HG03108 (cell line): ENCODE results near the gene SLC4A2.

Source experiments
- ATAC-seq: cut with Tn5 transposase; IDR thresholded peaks from one replicate; pipeline ENCODE4 v1.9.1; 2021; ENCODE audit warnings: moderate library complexity; ENCODE audit not compliant: unreplicated experiment

The SLC4A2 gene

DNA sequence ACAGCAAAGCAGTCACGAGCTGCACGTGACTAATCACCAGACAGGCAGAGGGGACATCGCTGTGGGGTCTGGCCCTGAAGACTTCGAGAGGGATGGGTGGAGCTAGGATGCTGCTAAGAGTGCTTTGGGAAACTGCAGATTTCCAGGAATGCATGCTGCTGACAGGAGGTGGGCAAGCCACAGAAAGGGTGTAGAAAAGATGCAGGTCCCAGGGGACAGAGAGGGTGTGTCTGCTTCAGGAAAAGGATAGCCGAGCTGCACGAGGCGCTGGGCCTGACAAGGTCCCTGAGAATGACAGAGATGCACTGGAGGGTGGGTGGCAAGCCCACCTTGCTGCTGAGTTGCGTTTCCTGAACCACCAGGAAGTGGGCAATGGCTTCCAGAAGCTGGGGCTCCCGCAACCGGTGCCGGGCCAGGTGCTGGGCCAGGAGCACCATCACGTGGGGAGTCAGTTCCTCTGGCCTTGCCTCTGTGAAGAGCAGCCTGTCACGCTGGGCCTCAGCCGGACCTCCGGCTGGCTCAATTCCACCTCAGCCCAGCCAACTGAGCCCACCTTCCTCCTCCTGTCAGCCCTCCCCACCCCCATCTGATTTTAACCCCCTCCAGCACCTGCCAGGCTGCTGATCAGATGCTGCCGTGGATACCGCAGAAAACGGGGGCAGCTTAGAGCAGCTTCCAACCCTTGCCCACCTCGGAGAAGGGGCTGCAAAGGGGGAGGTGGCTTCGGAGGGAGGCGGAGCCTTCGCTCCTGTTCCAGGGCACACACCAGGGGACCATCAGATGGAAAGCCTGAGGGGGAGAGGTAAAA is 19.0 kb downstream of the SLC4A2 start:
- ATAC-seq: no peak

DNA sequence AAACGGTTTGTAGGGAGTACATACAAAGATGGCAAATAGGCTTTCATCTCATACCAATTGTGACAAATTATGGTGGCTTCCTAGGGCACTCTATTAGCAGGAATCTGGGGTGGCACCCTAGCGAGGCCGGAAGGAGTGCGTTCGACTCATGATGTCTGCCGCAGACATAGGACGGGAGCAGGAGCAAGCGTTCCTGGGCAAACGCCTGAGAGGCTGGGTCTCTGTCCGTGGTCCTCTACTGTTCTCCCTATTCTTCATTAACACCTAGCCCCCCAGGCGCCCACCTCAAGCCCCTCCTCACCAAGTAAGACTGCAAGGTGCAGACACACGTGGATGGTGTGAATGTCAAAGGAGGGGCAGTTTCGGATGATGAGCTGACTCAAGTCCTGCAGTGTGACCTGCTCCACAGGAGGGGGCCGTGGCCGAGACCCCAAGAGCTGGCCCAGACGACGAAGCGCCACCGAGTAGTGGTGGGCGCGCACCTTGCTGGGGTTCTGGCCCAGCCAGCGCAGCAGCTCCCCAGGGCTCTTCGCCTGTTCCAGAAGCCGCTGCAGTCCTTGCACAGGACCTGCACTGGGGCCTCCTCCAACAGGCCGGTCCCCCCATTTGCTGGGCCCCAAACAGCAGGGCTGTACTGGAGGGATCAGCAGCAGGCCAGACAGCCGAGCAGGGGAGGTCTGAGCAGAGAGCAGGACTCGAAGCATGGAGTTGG is 20.0 kb downstream of the SLC4A2 start:
- ATAC-seq: no peak

DNA sequence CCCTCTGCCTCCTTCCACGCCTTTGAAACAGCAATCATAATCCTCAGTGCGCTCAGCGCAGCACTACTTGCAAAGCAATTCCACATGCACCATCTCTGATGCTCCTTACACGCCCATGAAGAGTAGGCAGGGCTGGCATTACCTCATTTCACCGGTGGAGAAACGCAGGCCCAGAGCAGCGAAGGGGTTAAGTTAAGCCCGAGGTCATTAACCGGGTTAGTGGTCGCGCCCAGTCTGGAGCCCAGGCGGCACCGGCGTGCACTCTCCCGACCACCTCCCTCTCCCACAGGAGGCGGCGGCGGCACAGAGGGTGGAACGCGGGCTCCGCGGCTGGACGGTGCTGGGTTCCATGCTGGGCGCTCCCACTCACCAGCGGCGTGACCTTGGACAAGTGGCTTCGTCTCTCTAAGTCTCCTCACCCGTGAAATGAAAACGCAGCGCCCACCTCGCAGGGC is 20.7 kb downstream of the SLC4A2 start:
- ATAC-seq: no peak

DNA sequence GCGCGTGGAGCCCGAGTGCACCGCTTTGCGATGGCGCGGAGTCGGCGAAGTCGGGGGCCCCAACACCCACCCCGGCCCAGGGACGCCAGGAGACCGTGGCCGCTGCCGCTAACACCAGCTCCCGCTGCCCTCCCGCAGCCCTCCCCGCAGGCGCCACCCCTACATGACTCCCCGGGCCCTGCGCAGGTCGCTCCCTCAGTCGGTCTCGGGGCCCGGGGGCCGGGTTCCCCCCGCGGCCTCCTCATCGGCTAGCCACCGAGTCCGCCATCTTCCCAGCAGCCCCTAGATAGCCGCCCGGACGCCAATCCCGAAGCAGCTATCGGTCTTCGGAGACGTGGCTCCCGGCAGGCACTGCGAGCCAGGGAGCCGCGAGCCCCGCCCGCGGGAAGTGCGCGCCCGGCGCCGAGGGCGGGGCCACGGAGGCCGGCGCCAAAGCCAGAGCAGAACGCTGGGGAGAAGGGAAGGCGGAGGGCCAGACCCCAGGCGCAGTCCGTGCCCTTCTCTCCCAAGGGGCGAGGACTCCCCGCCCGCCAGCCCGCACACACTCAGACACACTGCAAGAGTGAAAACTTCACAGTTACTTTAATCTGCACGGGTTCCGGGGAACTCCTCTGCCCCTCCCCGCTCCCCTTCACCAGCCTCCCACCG is 21.3 kb downstream of the SLC4A2 start, which contains the start of gene FASTK:
FASTK (minus strand) TSS at position 288 of the 648 bp plus-strand sequence; CDS start at position 245, 43 bp downstream.
- ATAC-seq: peak; percentile 72

DNA sequence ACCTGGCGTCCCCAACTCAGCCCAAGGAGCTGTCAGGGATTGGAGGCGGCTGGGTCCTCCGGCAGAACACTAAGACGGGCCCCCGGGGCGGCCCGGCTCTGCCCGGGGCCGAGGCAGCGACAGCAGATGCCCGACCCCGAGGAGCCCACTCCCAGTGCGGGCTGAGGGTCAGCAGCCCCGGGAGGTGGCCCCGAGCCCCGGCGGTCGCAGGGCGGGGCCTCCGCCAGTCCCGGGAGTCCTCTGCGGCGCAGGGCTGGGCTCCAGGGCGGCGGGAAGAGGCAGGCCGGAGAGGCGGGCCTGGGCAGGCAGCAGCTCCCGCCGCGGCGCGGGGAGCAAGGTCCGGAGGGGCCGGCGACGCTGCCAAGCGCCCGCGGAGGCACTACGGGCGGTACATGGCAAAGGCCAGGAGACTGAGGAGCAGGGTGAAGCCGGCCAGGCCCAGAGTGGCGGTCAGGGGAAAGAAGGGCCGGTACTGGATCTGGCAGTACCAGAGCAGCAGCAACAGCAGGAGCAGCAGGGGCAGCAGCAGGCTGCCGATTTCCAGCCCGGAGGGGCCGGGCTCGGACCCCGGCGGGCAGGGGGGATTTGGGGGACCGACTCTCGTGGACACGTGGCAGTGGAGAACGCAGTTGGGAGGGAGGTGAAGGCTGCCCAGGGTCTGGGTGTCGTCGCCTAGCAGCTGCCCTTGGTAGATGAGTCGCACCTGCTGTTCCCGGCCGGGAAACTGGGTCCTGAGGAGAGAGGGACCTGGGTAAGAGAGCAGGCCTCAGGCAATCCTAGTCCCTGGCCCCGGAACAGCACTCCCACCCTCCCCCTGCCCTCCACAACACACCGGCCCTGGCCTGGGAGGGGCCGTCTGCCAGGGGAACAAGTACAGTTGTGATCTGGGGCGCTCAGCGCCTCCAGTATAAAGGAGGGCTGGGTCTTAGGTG is 22.0 kb downstream of the SLC4A2 start:
- no peak for ATAC-seq

DNA sequence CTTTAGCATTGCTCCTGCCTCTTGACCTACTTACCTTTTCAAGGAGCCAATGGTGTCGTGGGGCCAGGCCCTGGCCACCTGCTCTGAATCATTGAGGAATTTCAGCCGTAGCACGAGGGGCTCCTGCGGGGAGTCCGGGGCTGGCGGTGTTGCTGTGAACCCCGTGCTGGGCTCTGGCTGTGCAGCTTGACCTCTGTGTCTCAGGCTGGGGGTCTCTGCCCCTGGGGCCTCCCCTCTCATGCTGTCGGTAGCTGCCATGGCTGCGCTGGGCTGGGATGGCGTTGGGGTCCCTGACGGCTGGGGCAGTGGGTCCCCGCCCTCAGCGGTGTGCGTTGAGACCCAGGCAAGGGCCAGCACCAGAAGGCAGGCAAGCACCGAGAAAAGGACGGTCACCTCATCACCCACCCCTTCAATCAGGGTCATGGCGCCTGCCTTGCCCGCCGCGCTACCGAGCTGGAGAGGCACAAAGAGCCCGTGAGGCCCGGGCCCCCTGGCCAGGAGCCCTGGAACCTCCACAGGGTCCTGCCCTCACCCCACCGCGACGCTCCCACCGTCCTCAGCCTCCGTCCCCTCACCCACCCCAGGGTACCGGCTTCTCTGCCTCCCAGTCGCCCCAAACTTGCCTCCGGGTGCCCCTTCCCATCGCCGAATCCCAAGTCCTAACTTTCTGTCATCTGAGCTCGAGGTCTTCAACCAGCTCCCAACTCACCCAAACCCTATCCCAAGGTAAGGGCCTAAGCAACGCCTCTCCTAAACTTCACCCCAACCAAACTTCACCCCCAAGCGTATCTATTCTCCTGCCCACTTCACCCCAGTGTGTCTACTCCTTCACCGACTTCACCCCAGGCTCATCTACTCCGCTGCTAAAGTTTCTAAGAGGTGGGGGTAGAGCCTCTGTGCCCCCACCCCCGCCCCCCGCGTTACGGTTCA is 23.0 kb downstream of the SLC4A2 start:
- no peak for ATAC-seq

DNA sequence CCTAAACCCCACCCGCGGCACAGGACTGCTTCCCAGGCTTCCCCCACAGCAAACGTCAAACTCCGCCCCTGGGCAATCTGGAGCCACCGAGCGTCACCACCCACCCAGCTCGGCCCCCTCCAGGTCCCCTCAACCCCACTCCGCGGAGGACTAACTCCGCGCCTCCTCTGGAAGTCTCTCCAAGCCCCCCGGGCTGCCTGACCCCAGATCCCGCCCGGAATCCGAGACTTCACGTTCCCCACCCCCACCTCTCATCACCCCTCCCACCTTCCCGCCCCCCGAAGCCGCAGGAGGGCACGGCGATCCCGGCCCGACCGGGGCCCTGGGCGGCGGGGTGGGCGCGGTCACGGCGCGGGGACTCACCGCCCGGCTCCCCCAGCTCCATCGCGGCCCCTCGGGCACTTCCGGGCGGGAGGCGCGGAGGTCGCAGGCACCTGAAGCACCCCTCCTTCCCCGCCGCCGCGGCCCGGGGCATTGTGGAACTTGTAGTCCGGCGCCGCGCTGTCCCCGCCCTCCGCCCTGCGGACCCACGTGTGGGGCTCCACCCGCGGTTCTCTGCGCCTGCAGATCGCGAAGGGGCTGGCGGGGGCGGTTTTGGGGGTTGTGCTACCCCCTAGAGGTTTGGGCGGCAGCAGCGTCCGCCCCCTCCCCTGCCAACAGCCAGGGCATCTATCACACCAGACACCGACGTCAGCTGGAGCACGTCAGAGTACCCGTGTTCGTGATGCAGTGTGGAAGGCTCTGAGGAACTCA is 23.9 kb downstream of the SLC4A2 start, which contains the start of gene TMUB1:
TMUB1 (minus strand) TSS at position 423 of the 753 bp plus-strand sequence. CDS start 930 bp downstream, outside the sequence.
- ATAC-seq: peak; percentile 39

DNA sequence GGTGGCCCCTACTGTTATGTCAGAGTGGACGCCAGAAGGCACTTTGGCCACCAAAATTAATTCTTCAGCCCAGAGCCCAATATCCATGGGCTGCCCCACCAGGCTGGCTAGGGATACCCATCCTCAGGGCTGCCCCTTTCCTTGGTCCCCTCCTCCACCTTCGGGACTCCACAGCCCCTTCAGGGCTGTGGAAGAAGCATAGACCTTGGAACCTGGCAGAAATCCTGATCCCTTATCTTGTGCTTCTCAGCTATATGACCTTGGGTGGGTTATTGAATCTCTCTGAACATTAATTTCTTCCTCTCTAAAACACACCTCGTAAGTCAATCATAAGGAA is 24.4 kb downstream of the SLC4A2 start:
- ATAC-seq: no peak

DNA sequence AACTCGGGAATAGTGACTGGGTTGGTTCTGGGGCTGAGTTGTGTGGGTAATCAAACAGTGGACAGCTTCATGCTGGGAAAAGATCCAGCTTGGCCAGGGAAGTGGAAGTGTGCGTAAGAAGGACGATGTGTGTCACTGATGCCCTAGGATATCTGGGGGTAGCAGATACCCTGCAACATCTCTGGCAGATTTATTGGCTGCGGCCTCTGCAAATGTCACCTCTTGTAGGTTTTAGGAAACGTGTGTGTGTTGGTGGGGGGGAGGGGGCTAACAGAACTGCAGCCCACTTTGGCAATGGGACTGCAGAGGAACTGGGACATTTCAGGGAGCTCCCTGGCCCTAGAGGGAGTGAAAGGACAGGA is 25.9 kb downstream of the SLC4A2 start:
- no peak for ATAC-seq

DNA sequence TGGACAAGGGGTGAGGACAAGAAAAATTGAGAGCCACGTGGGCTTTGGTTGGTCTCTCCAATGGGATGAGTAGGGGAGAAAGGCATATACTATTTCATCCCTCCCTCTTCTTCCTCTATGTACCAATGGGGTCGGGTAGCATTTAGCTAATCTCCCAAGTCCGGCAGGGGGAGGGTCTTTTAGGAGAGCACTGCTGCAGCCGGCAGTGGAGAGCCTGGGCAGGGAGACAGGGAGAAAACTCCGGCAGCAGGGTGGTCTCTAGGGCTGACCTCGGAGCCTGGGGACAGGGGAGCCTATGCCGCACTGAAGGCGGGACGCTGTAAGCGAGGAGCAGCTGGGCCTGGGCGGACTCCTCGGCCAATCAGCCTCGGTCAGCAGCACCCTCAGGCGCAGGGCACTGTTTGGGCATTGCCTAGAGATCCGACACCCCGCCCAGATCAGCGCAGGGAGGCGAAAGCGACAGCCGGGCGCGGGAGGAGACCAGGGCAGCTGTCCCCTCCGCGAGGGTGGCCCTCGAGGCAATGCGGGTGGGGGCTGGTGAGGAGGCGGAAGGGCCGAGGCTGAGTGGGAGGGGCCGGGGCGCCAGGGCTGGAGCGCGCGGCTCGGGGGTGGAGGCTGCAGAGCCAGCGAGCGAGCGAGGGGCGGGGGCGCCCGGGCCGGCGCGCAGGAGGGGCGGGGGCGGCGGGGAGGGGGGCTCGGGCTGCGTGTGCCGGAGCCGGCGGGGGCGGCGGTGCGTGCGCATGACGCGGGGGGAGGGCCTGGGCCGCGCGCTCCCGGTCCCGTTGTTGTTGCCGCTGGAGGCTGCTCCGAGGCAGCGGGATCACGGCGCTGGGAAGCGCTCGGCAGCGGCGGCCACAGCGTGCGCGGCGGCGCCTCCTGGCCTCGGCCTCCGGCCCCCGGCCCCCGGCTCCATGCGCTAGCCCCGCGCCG is 26.6 kb downstream of the SLC4A2 start, which contains the start of gene AGAP3:
AGAP3 (plus strand) TSS at position 785 of the 930 bp plus-strand sequence. CDS start 267 bp downstream, outside the sequence.
- peak; percentile 37 for ATAC-seq

DNA sequence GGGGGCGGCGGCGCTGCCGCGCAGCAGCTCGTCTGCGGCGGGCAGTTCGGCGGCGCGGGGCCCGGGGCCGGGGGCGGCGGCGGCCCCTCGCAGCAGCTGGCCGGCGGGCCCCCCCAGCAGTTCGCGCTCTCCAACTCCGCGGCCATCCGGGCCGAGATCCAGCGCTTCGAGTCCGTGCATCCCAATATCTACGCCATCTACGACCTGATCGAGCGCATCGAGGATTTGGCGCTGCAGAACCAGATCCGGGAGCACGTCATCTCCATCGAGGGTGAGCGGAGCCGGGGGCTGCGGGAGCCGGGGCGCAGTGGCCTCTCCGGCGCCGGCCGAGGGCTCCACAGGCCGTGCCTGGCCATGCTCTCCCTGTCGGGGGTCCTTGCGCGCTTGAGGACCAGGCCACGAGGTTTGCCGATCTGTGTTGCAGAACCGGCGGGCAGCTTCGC is 27.4 kb downstream of the SLC4A2 start:
- ATAC-seq: no peak

DNA sequence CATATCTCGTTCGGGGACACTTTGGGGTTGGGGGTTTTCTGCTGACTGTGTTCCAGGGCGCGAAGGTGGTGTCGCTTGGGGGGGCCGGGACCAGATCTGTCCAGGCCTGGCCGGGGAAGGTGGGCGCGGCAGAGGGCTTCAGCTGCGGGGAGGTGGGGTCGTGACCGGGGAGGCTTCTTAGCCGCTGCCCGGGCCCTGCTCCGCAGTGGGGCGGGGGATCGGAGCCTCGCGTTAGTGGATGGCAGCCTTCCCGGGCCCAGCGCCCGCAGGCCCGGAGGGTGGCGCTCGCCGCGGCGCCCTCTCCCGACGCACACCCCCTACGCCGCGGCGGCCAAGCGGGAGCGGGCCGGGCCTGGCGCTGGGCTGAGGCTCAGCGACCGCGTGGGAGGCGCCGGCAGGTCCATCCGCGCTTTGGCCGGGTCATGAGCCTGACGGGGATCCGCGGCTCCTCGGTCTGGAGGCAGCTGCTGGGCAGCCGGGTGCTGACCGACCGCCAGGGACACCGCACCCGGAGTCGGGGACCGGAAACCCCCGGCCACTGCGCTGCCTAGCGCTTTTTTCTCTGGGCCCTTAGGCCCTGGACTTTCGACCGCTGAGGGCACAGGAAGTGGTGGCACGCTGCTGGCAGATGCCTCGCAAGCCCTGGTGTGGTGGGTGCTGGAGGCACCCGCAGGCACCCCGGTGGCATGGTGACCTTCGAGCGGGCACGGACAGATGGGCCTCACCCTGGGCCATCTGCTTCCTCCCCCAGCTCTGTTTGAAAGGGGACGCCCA is 28.0 kb downstream of the SLC4A2 start:
- ATAC-seq: peak; percentile 29

DNA sequence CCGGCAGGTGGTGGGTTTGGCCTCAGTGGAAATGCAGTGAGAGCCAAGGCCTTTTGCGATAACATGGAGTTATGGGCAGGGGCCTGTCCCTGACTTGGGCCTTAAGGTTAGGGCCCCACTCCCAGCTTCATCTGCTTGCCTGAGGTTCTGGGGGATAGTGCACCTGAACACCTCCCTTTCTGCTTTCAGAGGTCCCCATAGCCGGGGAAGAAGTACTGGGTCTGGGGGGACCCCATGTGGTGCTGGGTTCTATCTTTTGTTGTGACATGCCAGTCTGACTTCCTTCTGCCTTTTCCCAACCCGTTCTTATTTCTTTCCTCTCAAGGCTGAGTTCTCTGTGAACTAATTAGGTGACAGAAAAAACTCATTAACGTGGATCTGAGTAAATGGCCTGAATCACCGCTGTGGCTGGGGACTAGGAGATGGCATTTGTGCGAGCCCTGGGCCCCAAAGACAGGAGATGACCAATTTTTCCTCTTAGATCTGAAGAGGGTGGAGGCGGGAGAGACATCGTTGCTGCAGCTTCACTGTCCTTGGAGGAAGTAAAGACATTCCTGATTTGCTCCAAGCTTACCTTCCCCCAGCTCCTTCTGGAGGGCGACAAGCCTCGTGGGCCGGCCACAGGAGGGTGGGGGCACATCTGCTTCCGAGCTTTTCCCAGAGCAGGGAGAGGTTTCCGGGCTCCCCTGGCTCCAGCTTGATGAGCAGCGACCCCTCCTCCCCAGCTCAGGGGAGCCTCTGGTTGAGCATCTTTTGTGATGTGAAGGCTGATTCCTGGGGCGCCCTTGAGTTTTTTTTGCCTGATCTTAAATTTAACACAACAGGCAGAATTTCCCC is 28.8 kb downstream of the SLC4A2 start:
- no peak for ATAC-seq

DNA sequence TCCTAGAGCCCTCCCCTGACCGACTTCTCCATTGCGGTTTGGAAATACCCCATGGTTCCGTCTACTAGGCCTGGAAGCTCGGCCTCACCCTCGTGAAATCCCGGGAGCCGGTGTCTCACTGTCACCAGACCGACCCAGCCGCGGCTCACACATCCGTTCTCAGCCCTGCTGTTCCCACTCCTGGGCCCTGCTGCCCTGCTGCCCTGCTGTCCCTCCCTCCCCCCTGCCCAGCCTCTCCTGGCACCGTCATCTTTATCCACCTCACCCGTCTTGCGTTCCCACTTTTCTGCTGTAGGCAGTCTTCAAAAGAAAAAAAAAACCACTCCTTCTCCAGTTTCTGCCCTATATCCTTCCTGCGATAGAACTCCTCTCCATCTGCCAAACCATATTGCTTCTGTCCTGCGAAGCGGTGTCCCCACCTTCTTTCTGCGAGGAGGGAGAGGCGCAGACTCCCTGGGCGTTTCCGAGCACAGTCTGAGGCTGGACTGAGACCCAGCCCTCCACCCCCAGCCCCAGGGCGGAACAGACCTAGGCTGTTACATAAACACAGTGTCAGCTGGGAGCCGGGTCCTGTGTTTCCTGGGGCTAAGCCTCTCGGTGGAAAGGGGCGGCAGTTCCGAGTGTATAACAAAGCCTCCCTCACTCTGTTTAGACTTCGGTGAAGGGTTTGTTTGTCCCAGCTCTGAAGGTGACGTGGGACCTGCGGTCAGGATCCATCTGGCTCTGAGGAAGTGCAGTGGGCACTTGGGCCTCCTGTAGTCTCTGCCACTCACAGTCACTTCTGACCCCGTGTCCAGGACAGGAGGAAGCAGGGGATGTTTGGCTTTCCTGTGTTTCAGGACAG is 29.7 kb downstream of the SLC4A2 start:
- ATAC-seq: no peak
